Measurements from ENCODE around the gene ASCL2. TPM values are rescaled to one million over a fixed set of nuclear protein-coding genes. Genes with fewer than 3 reads are reported as not detected.
"Not testable (repeated sequence)": the region's sequence is repeated elsewhere in the genome, so short reads cannot be mapped to it uniquely, and the experiment has no call there.

Gene ASCL2
- total RNA-seq, 1 donor from 2014 or later: 0.54 TPM

- H3K27me3 Mint-ChIP-seq (ENCODE audit: insufficient read depth): no peaks in the 10 kb centered on the region
- no peaks in the 10 kb centered on the region for H3K9me3 Mint-ChIP-seq
- H3K36me3 Mint-ChIP-seq (ENCODE audit: low read depth): no peaks in the 10 kb centered on the region
- H3K4me1 Mint-ChIP-seq (ENCODE audit: low read depth): peaks cover 25% of the 10 kb centered on the region
- intact Hi-C loops (cut with micrococcal nuclease): no loop called here
- H3K27ac Mint-ChIP-seq: no peak overlapping the region
- H3K4me3 Mint-ChIP-seq: no peak overlapping the region
- DNase-seq (ENCODE audit: low spot score): no peak
These were observed 27.9 kb upstream of the ASCL2 start for GRCh38 chr11:2298131-2298794.

GRCh38 chr11:2297623-2298030 is 27.2 kb upstream of the ASCL2 start:
- H3K27ac Mint-ChIP-seq: no peak overlapping the region

GRCh38 chr11:2296913-2297622 is 26.7 kb upstream of the ASCL2 start:
- H3K27ac Mint-ChIP-seq: no peak overlapping the region
- no peak for DNase-seq (ENCODE audit: low spot score)
- intact Hi-C loops (cut with micrococcal nuclease): no loop called here
- no peaks in the 10 kb centered on the region for H3K36me3 Mint-ChIP-seq (ENCODE audit: low read depth)
- no peak overlapping the region for H3K4me3 Mint-ChIP-seq
- peaks cover 18% of the 10 kb centered on the region for H3K4me1 Mint-ChIP-seq (ENCODE audit: low read depth)
- no peaks in the 10 kb centered on the region for H3K9me3 Mint-ChIP-seq
- H3K27me3 Mint-ChIP-seq (ENCODE audit: insufficient read depth): peaks cover 3% of the 10 kb centered on the region

More at GRCh38 chr11:2297623-2298030, 27.2 kb upstream of the ASCL2 start:
- no peak overlapping the region for H3K4me3 Mint-ChIP-seq
- intact Hi-C loops (cut with micrococcal nuclease): no loop called here
- peaks cover 20% of the 10 kb centered on the region for H3K4me1 Mint-ChIP-seq (ENCODE audit: low read depth)
- no peaks in the 10 kb centered on the region for H3K9me3 Mint-ChIP-seq
- H3K36me3 Mint-ChIP-seq (ENCODE audit: low read depth): no peaks in the 10 kb centered on the region
- DNase-seq (ENCODE audit: low spot score): no peak
- peaks cover 2% of the 10 kb centered on the region for H3K27me3 Mint-ChIP-seq (ENCODE audit: insufficient read depth)

GRCh38 chr11:2295971-2296912 is 25.9 kb upstream of the ASCL2 start:
- Mint-ChIP-seq H3K27ac (no peak overlapping the region), H3K4me1 (ENCODE audit: low read depth) (peaks cover 13% of the 10 kb centered on the region), H3K4me3 (no peak overlapping the region), H3K36me3 (ENCODE audit: low read depth) (no peaks in the 10 kb centered on the region), H3K9me3 (no peaks in the 10 kb centered on the region), H3K27me3 (ENCODE audit: insufficient read depth) (peaks cover 3% of the 10 kb centered on the region)
- no peak for DNase-seq (ENCODE audit: low spot score)
- intact Hi-C loops (cut with micrococcal nuclease): no loop called here

GRCh38 chr11:2294926-2295290 is 24.5 kb upstream of the ASCL2 start:
- H3K9me3 Mint-ChIP-seq: no peaks in the 10 kb centered on the region
- intact Hi-C loops (cut with micrococcal nuclease): no loop called here
- no peaks in the 10 kb centered on the region for H3K36me3 Mint-ChIP-seq (ENCODE audit: low read depth)
- no peak overlapping the region for H3K4me3 Mint-ChIP-seq
- DNase-seq (ENCODE audit: low spot score): no peak
- peaks cover 6% of the 10 kb centered on the region for H3K4me1 Mint-ChIP-seq (ENCODE audit: low read depth)
- peaks cover 3% of the 10 kb centered on the region for H3K27me3 Mint-ChIP-seq (ENCODE audit: insufficient read depth)
- H3K27ac Mint-ChIP-seq: no peak overlapping the region

- Mint-ChIP-seq H3K4me3 (no peak overlapping the region), H3K27ac (no peak overlapping the region), H3K4me1 (ENCODE audit: low read depth) (peaks cover under 1% of the 10 kb centered on the region), H3K36me3 (ENCODE audit: low read depth) (no peaks in the 10 kb centered on the region), H3K9me3 (no peaks in the 10 kb centered on the region), H3K27me3 (ENCODE audit: insufficient read depth) (peaks cover 4% of the 10 kb centered on the region)
- intact Hi-C loops (cut with micrococcal nuclease): no loop called here
- DNase-seq (ENCODE audit: low spot score): no peak
These were observed 23.9 kb upstream of the ASCL2 start for GRCh38 chr11:2293984-2294925.

GRCh38 chr11:2293531-2293971 is 23.2 kb upstream of the ASCL2 start:
- H3K27me3 Mint-ChIP-seq (ENCODE audit: insufficient read depth): peaks cover 6% of the 10 kb centered on the region
- H3K27ac Mint-ChIP-seq: no peak overlapping the region
- H3K4me1 Mint-ChIP-seq (ENCODE audit: low read depth): no peaks in the 10 kb centered on the region
- H3K36me3 Mint-ChIP-seq (ENCODE audit: low read depth): no peaks in the 10 kb centered on the region
- no peak overlapping the region for H3K4me3 Mint-ChIP-seq
- intact Hi-C loops (cut with micrococcal nuclease): no loop called here
- DNase-seq (ENCODE audit: low spot score): no peak
- H3K9me3 Mint-ChIP-seq: no peaks in the 10 kb centered on the region

- Mint-ChIP-seq H3K27me3 (ENCODE audit: insufficient read depth) (peaks cover 11% of the 10 kb centered on the region), H3K4me3 (no peak overlapping the region), H3K4me1 (ENCODE audit: low read depth) (peaks cover 10% of the 10 kb centered on the region), H3K9me3 (no peaks in the 10 kb centered on the region), H3K36me3 (ENCODE audit: low read depth) (no peaks in the 10 kb centered on the region), H3K27ac (no peak overlapping the region)
- DNase-seq (ENCODE audit: low spot score): no peak
- intact Hi-C loops (cut with micrococcal nuclease): no loop called here
These were observed 20.0 kb upstream of the ASCL2 start for GRCh38 chr11:2290351-2290841.

- Mint-ChIP-seq H3K4me1 (ENCODE audit: low read depth) (peaks cover 10% of the 10 kb centered on the region), H3K36me3 (ENCODE audit: low read depth) (no peaks in the 10 kb centered on the region), H3K27ac (no peak overlapping the region), H3K4me3 (no peak overlapping the region), H3K27me3 (ENCODE audit: insufficient read depth) (peaks cover 11% of the 10 kb centered on the region), H3K9me3 (no peaks in the 10 kb centered on the region)
- intact Hi-C loops (cut with micrococcal nuclease): no loop called here
- no peak for DNase-seq (ENCODE audit: low spot score)
These were observed 19.5 kb upstream of the ASCL2 start for GRCh38 chr11:2289859-2290258.

GRCh38 chr11:2289350-2289749 is 19.0 kb upstream of the ASCL2 start:
- Mint-ChIP-seq H3K4me3 (no peak overlapping the region), H3K4me1 (ENCODE audit: low read depth) (peaks cover 10% of the 10 kb centered on the region), H3K27ac (no peak overlapping the region), H3K36me3 (ENCODE audit: low read depth) (no peaks in the 10 kb centered on the region), H3K27me3 (ENCODE audit: insufficient read depth) (peaks cover 11% of the 10 kb centered on the region), H3K9me3 (no peaks in the 10 kb centered on the region)
- no peak for DNase-seq (ENCODE audit: low spot score)
- intact Hi-C loops (cut with micrococcal nuclease): no loop called here

GRCh38 chr11:2287091-2287490 is 16.7 kb upstream of the ASCL2 start:
- no peaks in the 10 kb centered on the region for H3K9me3 Mint-ChIP-seq
- intact Hi-C loops (cut with micrococcal nuclease): no loop called here
- peaks cover 11% of the 10 kb centered on the region for H3K27me3 Mint-ChIP-seq (ENCODE audit: insufficient read depth)
- no peak overlapping the region for H3K27ac Mint-ChIP-seq
- H3K4me1 Mint-ChIP-seq (ENCODE audit: low read depth): peaks cover 10% of the 10 kb centered on the region
- DNase-seq (ENCODE audit: low spot score): no peak
- no peaks in the 10 kb centered on the region for H3K36me3 Mint-ChIP-seq (ENCODE audit: low read depth)
- H3K4me3 Mint-ChIP-seq: no peak overlapping the region

- DNase-seq (ENCODE audit: low spot score); H3K4me1 Mint-ChIP-seq (ENCODE audit: low read depth); intact Hi-C loops (cut with micrococcal nuclease); H3K36me3 Mint-ChIP-seq (ENCODE audit: low read depth); H3K9me3 Mint-ChIP-seq; H3K27ac Mint-ChIP-seq; H3K4me3 Mint-ChIP-seq: not testable (repeated sequence)
- H3K27me3 Mint-ChIP-seq (ENCODE audit: insufficient read depth): peaks cover 12% of the 10 kb centered on the region
These were observed 16.0 kb upstream of the ASCL2 start for GRCh38 chr11:2286350-2286749.
